Muscle layer of colon (tissue), 2 donors: ENCODE results near the gene EXTL1.
A peak's percentile ranks its signal among the peaks of the same experiment; 100 is the strongest.

Experiments used
- H3K27ac ChIP-seq: one replicate; pipeline ENCODE4 v1.7.0; 2013; ENCODE audit warnings: low read depth, mild to moderate bottlenecking, low read length, moderate library complexity
- H3K27me3 ChIP-seq, 2 donors: one replicate each; pipeline ENCODE4 v1.7.0; 2013; ENCODE audit warnings: low read length in 2 of 2, mild to moderate bottlenecking in 2 of 2; ENCODE audit not compliant: insufficient read depth in 2 of 2, control insufficient read depth in 1 of 2
- H3K36me3 ChIP-seq: one replicate; pipeline ENCODE4 v1.7.0; 2013; ENCODE audit warnings: mild to moderate bottlenecking, low read length; ENCODE audit not compliant: insufficient read depth
- H3K4me1 ChIP-seq: one replicate; pipeline ENCODE4 v1.7.0; 2013; ENCODE audit warnings: mild to moderate bottlenecking, low read length; ENCODE audit not compliant: insufficient read depth
- H3K4me3 ChIP-seq, 2 donors: one replicate each; pipeline ENCODE4 v1.7.0; 2013; ENCODE audit warnings: low read length in 2 of 2, low read depth in 1 of 2, mild to moderate bottlenecking in 1 of 2, moderate library complexity in 1 of 2
- H3K9ac ChIP-seq: one replicate; pipeline ENCODE4 v1.7.0; 2013; ENCODE audit warnings: low read length
- H3K9me3 ChIP-seq: one replicate; pipeline ENCODE4 v1.7.0; 2013; ENCODE audit warnings: mild to moderate bottlenecking, low read length
- donor health status: abdominal sarcoma.
- donor health status: Adenocarcinoma of cecum.

EXTL1 gene

GRCh38 chr1:26028490-26028980 is 7.0 kb downstream of the EXTL1 start:
- Histone ChIP-seq H3K36me3 (no peaks in the 10 kb centered on the region), H3K4me1 (no peaks in the 10 kb centered on the region), H3K27ac (no peak overlapping the region), H3K4me3 (no peak overlapping the region), H3K9me3 (no peaks in the 10 kb centered on the region), H3K27me3 (no peaks in the 10 kb centered on the region), H3K9ac (no peak overlapping the region)

GRCh38 chr1:26029054-26029863 is 7.7 kb downstream of the EXTL1 start:
- Histone ChIP-seq H3K4me3 (no peak overlapping the region), H3K27me3 (no peaks in the 10 kb centered on the region), H3K9ac (no peak overlapping the region), H3K4me1 (no peaks in the 10 kb centered on the region), H3K27ac (no peak overlapping the region), H3K9me3 (no peaks in the 10 kb centered on the region), H3K36me3 (no peaks in the 10 kb centered on the region)

- Histone ChIP-seq H3K36me3 (no peaks in the 10 kb centered on the region), H3K9me3 (no peaks in the 10 kb centered on the region), H3K9ac (no peak overlapping the region), H3K27ac (no peak overlapping the region), H3K4me1 (peaks cover 5% of the 10 kb centered on the region), H3K27me3 (no peaks in the 10 kb centered on the region), H3K4me3 (no peak overlapping the region)
Measured at GRCh38 chr1:26029864-26030481, 8.4 kb downstream of the EXTL1 start.

GRCh38 chr1:26031196-26031595 is 9.6 kb downstream of the EXTL1 start:
- Histone ChIP-seq H3K9ac (no peak overlapping the region), H3K27me3 (no peaks in the 10 kb centered on the region), H3K4me1 (peaks cover 7% of the 10 kb centered on the region), H3K9me3 (no peaks in the 10 kb centered on the region), H3K4me3 (no peak overlapping the region), H3K27ac (no peak overlapping the region), H3K36me3 (no peaks in the 10 kb centered on the region)

GRCh38 chr1:26031611-26032220 is 10.1 kb downstream of the EXTL1 start:
- Histone ChIP-seq H3K4me3 (no peak overlapping the region), H3K36me3 (no peaks in the 10 kb centered on the region), H3K9me3 (no peaks in the 10 kb centered on the region), H3K27me3 (no peaks in the 10 kb centered on the region), H3K27ac (no peak overlapping the region), H3K4me1 (peaks cover 7% of the 10 kb centered on the region), H3K9ac (no peak overlapping the region)

GRCh38 chr1:26032656-26033357 is 11.2 kb downstream of the EXTL1 start:
- Histone ChIP-seq H3K27ac (no peak overlapping the region), H3K9me3 (no peaks in the 10 kb centered on the region)

GRCh38 chr1:26034504-26035202 is 13.1 kb downstream of the EXTL1 start:
- no peak overlapping the region for H3K27ac ChIP-seq
- no peaks in the 10 kb centered on the region for H3K36me3 ChIP-seq
- H3K9ac ChIP-seq, result no peak overlapping the region

More at GRCh38 chr1:26032656-26033357, 11.2 kb downstream of the EXTL1 start:
- Histone ChIP-seq H3K27me3 (no peaks in the 10 kb centered on the region), H3K4me3 (no peak overlapping the region), H3K9ac (no peak overlapping the region), H3K4me1 (peaks cover 7% of the 10 kb centered on the region), H3K36me3 (no peaks in the 10 kb centered on the region)

GRCh38 chr1:26035203-26035958 is 13.8 kb downstream of the EXTL1 start:
- Histone ChIP-seq H3K9ac (peak overlapping the region; percentile 79), H3K36me3 (no peaks in the 10 kb centered on the region), H3K9me3 (no peaks in the 10 kb centered on the region), H3K4me3 (peak overlapping the region; percentile 84 to 91), H3K27ac (peak overlapping the region; percentile 94), H3K27me3 (no peaks in the 10 kb centered on the region), H3K4me1 (peaks cover 7% of the 10 kb centered on the region)

More at GRCh38 chr1:26034504-26035202, 13.1 kb downstream of the EXTL1 start:
- H3K4me3 ChIP-seq, result peak overlapping the region; percentile 84 to 91
- H3K27me3 ChIP-seq, result no peaks in the 10 kb centered on the region
- H3K9me3 ChIP-seq, result no peaks in the 10 kb centered on the region
- peaks cover 7% of the 10 kb centered on the region for H3K4me1 ChIP-seq

- peaks cover 7% of the 10 kb centered on the region for H3K4me1 ChIP-seq
- H3K36me3 ChIP-seq, result no peaks in the 10 kb centered on the region
- H3K9me3 ChIP-seq, result no peaks in the 10 kb centered on the region
- peak overlapping the region; percentile 79 for H3K9ac ChIP-seq
- no peaks in the 10 kb centered on the region for H3K27me3 ChIP-seq
- peak overlapping the region; percentile 84 to 91 for H3K4me3 ChIP-seq
- peak overlapping the region; percentile 94 for H3K27ac ChIP-seq
Measured at GRCh38 chr1:26035959-26036755, 14.6 kb downstream of the EXTL1 start.
